Lung (tissue), 12 donors: ENCODE measurements around the gene KSR1. TPM values are rescaled to one million over a fixed set of nuclear protein-coding genes. Genes with fewer than 3 reads are reported as not detected.

ENCODE experiments used
- ATAC-seq: fragments of 200-7000 bp; cut with Tn5 transposase; one replicate; pipeline ENCODE4 v1.9.1; 2020; ENCODE audit warnings: moderate number of reproducible peaks; ENCODE audit not compliant: insufficient read depth, low FRiP score
- DNase-seq, 3 donors: peaks; one replicate each; pipeline ENCODE4 v3.0.0-alpha.2; 2013 to 2017
- H3K27ac ChIP-seq, 2 donors: one replicate each; pipeline ENCODE4 v1.5.1; 2013; ENCODE audit warnings: mild to moderate bottlenecking in 2 of 2, moderate library complexity in 2 of 2, control low read depth in 1 of 2, inconsistent platforms in 1 of 2, low read depth in 1 of 2, low read length in 1 of 2
- H3K27me3 ChIP-seq, 3 donors: one replicate each; pipeline ENCODE4 v1.5.1; 2013; ENCODE audit warnings: low read length in 2 of 3; ENCODE audit not compliant: control insufficient read depth in 3 of 3, insufficient read depth in 3 of 3
- H3K36me3 ChIP-seq, 4 donors: one replicate each; pipeline ENCODE4 v1.5.1; 2013; ENCODE audit warnings: low read length in 4 of 4, mild to moderate bottlenecking in 1 of 4, moderate library complexity in 1 of 4; ENCODE audit not compliant: control insufficient read depth in 4 of 4, insufficient read depth in 4 of 4
- H3K4me1 ChIP-seq, 5 donors: one replicate each; pipeline ENCODE4 v1.5.1; 2013; ENCODE audit warnings: low read length in 5 of 5, mild to moderate bottlenecking in 2 of 5, moderate library complexity in 1 of 5; ENCODE audit not compliant: control insufficient read depth in 5 of 5, insufficient read depth in 5 of 5
- H3K4me3 ChIP-seq: one replicate; pipeline ENCODE4 v1.5.1; 2013; ENCODE audit warnings: mild to moderate bottlenecking, control low read depth, moderate library complexity
- H3K9ac ChIP-seq, 2 donors: one replicate each; pipeline ENCODE4 v1.5.1; 2013; ENCODE audit warnings: low read length in 2 of 2, control low read depth in 1 of 2; ENCODE audit not compliant: insufficient read depth in 1 of 2
- H3K9me3 ChIP-seq, 4 donors: one replicate each; pipeline ENCODE4 v1.5.1; 2013; ENCODE audit warnings: low read length in 3 of 4, mild to moderate bottlenecking in 1 of 4, moderate library complexity in 1 of 4; ENCODE audit not compliant: control insufficient read depth in 4 of 4, insufficient read depth in 3 of 4
- WGBS, 2 donors: extraction: QIAGEN DNeasy Blood & Tissue Kit; methylation state at CpG; one replicate each; pipeline ENCODE4 v1.1.7; 2013; 5-methylcytosine and 5-hydroxymethylcytosine counted together
- polyA plus RNA-seq, 2 donors: library from polyadenylated mRNA; stranded (reverse); fragments of 200-250 nt; gene quantifications; one replicate each; pipeline ENCODE4 v1.2.1, GENCODE V29; 2013
- total RNA-seq, 2 donors: library from RNA; depleted of rRNA in 1 of 2; stranded (reverse); fragments of >200 nt in 1 of 2; gene quantifications; one replicate each; pipeline ENCODE4 v1.2.1, GENCODE V29; 2014 to 2021
- TF ChIP-seq, protein P1 (sequence below): IDR thresholded peaks from 2 replicates; pipeline ENCODE4 v1.5.1; 2012; ENCODE audit warnings: mild to moderate bottlenecking; ENCODE audit errors: control extremely low read depth, extremely low read depth
- donor health status: control.
- donor health status: control.
- donor health status: Bipolar disorder and iron deficiency.
- donor health status: healthy.
- donor health status: DM: yes; HTN: yes; CAD: no.

Gene KSR1
- total and polyA plus RNA-seq, 4 donors: 26.8 to 70.0 (median 42.3) TPM

DNA sequence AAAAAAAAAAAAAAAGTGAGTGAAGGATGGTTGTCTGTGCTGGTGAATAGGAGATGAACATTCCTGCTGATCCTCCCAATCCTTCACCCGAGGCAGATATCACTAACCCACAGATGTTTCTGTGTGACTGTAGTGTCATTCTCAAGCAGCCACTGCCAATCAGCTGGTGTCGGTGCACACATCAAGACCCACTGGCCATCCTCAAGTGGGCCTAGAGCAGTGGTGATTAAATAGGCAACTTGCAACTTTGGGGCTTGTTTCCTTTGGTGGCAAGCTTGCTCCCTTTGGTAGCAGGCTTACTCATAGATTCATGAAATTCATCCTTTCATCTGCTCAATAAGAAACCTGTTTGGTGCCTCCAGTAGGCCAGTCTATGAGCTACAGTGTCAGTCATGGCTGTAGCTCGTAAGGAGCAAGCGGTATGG is 123.7 kb downstream of the KSR1 start:
- Histone ChIP-seq H3K9me3 (no peaks in the 10 kb centered on the region), H3K4me1 (peaks cover 3 to 29% (median 13%) of the 10 kb centered on the region in 5 donors), H3K27me3 (no peaks in the 10 kb centered on the region), H3K4me3 (no peak overlapping the region), H3K27ac (peak overlapping the region in 1 of 2 donors; percentile 4), H3K9ac (no peak overlapping the region), H3K36me3 (peaks cover 0 to 18% (median 1%) of the 10 kb centered on the region in 4 donors)
- ATAC-seq (no peak), DNase-seq (no peak)
- TF ChIP-seq, protein P1, sequence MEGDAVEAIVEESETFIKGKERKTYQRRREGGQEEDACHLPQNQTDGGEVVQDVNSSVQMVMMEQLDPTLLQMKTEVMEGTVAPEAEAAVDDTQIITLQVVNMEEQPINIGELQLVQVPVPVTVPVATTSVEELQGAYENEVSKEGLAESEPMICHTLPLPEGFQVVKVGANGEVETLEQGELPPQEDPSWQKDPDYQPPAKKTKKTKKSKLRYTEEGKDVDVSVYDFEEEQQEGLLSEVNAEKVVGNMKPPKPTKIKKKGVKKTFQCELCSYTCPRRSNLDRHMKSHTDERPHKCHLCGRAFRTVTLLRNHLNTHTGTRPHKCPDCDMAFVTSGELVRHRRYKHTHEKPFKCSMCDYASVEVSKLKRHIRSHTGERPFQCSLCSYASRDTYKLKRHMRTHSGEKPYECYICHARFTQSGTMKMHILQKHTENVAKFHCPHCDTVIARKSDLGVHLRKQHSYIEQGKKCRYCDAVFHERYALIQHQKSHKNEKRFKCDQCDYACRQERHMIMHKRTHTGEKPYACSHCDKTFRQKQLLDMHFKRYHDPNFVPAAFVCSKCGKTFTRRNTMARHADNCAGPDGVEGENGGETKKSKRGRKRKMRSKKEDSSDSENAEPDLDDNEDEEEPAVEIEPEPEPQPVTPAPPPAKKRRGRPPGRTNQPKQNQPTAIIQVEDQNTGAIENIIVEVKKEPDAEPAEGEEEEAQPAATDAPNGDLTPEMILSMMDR: no peak
- 93 to 95% methylated on average over 4 of the region's 4 CpGs for WGBS, 2 donors

DNA sequence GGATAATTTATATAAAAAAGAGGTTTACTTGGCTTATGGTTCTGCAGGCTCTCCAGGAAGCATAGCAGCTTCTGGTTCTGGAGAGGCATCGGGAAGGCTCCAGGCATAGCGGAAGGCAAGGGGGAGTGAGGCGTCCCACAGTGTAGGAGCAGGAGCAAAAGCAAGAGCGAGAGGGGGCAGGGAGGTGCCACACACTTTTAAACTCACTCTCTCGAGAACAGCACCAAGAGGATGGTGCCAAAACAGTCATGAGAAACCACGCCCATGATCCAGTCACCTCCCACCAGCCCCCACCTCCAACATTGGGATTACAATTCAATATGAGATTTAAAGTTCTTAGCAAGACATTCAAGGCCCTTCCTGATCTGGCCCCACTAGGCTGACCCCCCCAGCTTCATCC is 124.8 kb downstream of the KSR1 start:
- H3K4me3 ChIP-seq: no peak overlapping the region
- 87 to 92% methylated on average over 6 of the region's 6 CpGs for WGBS, 2 donors
- H3K9ac ChIP-seq: no peak overlapping the region
- TF ChIP-seq, protein P1: no peak
- DNase-seq (no peak), ATAC-seq (no peak)
- H3K36me3 ChIP-seq: peaks cover 0 to 26% (median 5%) of the 10 kb centered on the region in 4 donors
- H3K4me1 ChIP-seq: peaks cover 3 to 24% (median 13%) of the 10 kb centered on the region in 5 donors
- no peaks in the 10 kb centered on the region for H3K27me3 ChIP-seq
- H3K9me3 ChIP-seq: no peaks in the 10 kb centered on the region
- H3K27ac ChIP-seq: no peak overlapping the region

DNA sequence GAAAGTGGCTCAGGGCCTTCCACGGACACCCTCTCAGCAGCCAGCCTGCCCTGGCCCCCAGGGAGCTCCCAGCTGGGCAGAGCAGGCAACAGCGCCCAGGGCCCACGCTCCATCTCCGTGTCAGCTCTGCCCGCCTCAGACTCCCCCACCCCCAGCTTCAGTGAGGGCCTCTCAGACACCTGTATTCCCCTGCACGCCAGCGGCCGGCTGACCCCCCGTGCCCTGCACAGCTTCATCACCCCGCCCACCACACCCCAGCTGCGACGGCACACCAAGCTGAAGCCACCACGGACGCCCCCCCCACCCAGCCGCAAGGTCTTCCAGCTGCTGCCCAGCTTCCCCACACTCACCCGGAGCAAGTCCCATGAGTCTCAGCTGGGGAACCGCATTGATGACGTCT is 126.4 kb downstream of the KSR1 start:
- H3K27me3 ChIP-seq: no peaks in the 10 kb centered on the region
- WGBS, 2 donors: 93 to 94% methylated on average over 18 of the region's 18 CpGs
- H3K27ac ChIP-seq: no peak overlapping the region
- H3K4me3 ChIP-seq: no peak overlapping the region
- no peaks in the 10 kb centered on the region for H3K9me3 ChIP-seq
- H3K36me3 ChIP-seq: peaks cover 0 to 33% (median 7%) of the 10 kb centered on the region in 4 donors
- DNase-seq (no peak), ATAC-seq (no peak)
- TF ChIP-seq, protein P1: no peak
- no peak overlapping the region for H3K9ac ChIP-seq
- peaks cover 3 to 11% (median 9%) of the 10 kb centered on the region in 5 donors for H3K4me1 ChIP-seq

DNA sequence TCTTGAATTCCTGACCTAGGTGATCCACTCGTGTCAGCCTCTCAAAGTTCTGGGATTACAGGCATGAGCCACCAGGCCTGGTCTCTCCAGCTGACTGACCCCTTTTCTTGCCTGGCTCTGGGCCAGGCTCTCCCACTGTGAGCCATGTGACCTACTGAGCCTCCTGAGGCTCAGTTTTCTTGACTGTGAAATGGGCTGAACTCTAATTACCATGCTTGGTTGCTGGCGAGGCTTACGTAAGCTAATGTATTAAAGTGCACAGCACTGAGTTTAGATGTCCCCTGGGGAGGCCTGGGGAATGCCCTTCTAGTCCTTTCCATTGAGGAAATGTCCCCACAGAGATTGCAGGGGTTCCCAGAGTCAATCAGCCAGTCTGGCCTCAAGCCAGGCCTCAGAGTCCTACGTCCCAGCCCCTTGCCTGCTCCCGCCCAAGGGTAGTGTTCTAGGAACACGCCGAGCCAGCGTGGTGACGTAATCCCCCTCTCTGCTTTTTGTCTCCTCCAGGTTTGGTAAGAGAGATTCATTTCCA is 129.0 kb downstream of the KSR1 start:
- WGBS, 2 donors: 78 to 87% methylated on average over 9 of the region's 9 CpGs
- no peak for ATAC-seq
- H3K9me3 ChIP-seq: no peaks in the 10 kb centered on the region
- no peak overlapping the region for H3K27ac ChIP-seq
- H3K9ac ChIP-seq: no peak overlapping the region
- no peak for DNase-seq
- no peaks in the 10 kb centered on the region for H3K27me3 ChIP-seq
- H3K4me1 ChIP-seq: peaks cover 0 to 7% (median 0%) of the 10 kb centered on the region in 5 donors
- TF ChIP-seq, protein P1: no peak
- peaks cover 0 to 40% (median 8%) of the 10 kb centered on the region in 4 donors for H3K36me3 ChIP-seq
- H3K4me3 ChIP-seq: no peak overlapping the region
